SW480 (cell line): ENCODE measurements around the gene RRH.
A peak's percentile ranks its signal among the peaks of the same experiment; 100 is the strongest.
"Not testable (repeated sequence)": the region's sequence is repeated elsewhere in the genome, so short reads cannot be mapped to it uniquely, and the experiment has no call there.

ENCODE experiments used
- DNase-seq: peaks from one replicate; pipeline ENCODE4 v3.0.0-alpha.2; 2016; ENCODE audit warnings: low spot score

Gene RRH

GRCh38 chr4:109827672-109828071, at the start of gene RRH:
Gene RRH (plus strand): TSS chr4:109827972. CDS start chr4:109828028, 56 bp downstream.
- DNase-seq: no peak

- not testable (repeated sequence) for DNase-seq
Observed at GRCh38 chr4:109782092-109782491, 45.7 kb upstream of the RRH start.

DNA sequence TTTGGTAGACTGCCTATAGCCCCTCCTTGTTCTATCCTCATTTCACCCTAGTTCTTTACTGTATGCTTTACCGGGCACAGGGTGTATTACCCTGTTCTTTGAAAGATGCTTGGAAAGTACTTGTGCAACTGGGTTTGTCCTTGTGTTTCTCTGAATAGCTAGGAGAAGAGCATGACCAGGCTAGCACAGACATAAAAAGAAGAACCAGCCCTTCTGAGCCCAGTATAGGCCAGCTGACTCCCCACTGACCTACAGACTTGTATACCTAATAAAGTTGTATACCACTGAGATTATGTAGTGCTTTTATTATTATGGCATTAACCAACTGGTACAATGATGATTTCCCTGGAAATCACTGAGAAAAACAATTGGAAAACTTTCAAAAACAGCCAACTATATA, 40.9 kb upstream of the RRH start:
- no peak for DNase-seq

- no peak for DNase-seq
Observed at GRCh38 chr4:109787807-109788206, 40.0 kb upstream of the RRH start.

DNA sequence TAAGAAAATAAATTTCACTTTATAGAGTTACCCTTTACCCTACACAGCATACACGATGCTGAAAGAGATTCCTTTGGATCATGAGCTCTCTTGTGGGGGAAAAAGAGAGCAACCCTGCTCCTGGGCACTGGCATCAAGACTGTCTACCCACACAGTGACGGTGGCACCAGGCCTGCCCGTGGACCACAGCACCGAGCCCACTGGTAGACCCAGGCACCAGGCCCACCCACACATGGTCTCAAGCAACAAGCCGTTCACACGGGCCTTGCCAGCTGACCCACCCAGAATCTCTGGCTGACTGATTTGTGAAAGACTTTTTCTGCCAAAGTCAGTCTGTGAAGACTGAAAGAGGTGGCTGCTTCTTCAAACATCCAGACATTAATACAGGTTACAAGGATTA, 32.7 kb upstream of the RRH start:
- no peak for DNase-seq

DNA sequence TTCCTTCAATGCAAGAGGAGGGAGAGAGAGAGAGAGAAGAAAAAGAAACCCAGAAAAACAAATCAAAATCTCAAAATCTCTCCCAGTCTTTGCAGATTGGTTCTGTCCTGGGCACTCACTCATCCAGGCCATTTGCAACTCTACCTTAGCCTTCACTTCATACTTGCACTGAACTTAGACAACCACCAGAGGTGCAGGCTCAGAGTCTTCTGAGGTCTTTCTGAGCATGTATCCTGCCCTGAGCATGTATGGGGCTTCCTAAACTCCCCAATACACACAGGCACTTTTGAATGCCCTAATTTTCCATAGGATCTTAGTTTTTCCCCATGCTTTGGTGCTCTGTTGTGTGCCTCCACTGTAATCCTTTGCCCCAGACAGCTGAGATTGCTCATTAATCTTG, 28.9 kb upstream of the RRH start:
- no peak for DNase-seq

DNA sequence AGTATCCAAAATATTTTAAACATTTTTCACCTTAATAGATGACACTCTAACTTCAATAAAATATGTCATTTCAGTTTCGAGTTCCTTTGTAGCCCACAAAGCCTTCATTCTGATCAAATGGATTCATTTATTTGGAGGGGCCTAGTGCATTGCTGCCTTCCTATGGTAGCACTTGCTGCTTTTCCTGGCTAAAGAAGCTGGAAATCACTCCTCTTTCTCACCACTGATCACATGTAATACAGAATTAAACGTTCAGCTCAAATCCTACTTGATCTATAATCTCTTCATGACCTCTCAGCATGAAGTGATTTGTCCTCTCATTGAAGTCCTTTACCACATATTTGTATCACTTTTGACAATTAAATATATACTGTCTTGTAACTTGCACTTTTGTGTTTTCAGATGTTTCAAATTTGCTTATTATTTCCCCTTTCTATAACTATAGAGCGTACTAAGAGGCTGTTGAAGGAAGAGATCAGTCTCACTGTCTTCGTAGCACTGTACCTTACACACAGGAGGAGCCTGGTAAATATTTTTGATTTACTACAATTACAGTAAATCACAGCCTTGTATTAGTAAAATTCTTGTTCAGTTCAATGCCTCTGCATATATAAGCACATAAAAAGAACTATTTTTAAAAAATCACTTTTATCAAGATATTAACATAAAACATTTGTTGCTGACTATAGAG, 26.5 kb upstream of the RRH start:
- no peak for DNase-seq

- no peak for DNase-seq
Observed at GRCh38 chr4:109801895-109802319, 25.9 kb upstream of the RRH start, which contains the start of gene CFI. Gene CFI (minus strand): TSS chr4:109801999. CDS start chr4:109801971, 28 bp downstream.

- DNase-seq: peak; percentile 53
Observed at GRCh38 chr4:109803924-109804571, 23.7 kb upstream of the RRH start.

DNA sequence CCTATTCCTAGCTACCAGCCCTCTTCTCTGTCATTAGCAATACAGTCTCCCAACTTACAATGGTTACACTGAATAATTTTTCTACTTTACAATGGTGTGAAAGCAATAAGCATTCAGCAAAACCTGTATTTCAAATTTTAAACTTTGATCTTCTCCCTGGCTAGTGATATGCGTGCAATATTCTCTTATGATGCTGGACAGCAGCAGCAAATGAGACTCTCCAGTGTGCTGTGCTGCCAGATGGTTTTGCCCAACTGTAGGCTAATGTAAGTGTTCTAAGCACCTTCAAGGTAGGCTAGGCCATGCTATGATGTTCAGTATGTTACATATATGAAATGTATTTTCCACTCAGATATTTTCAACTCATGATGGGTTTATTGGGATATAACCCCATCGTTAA, 18.1 kb upstream of the RRH start:
- DNase-seq: no peak

- no peak for DNase-seq
Observed at GRCh38 chr4:109810552-109811387, 17.0 kb upstream of the RRH start.

GRCh38 chr4:109811707-109812106, 16.1 kb upstream of the RRH start:
- no peak for DNase-seq

GRCh38 chr4:109815151-109816081, 12.4 kb upstream of the RRH start, which contains the start of gene GAR1:
Gene GAR1 (plus strand): TSS chr4:109815762. CDS start chr4:109816165, 403 bp downstream.
- DNase-seq: peak; percentile 94

- DNase-seq: no peak
Observed at GRCh38 chr4:109816082-109816442, 11.7 kb upstream of the RRH start.

GRCh38 chr4:109816894-109817293, 10.9 kb upstream of the RRH start:
- no peak for DNase-seq

- DNase-seq: no peak
Observed at GRCh38 chr4:109818268-109818667, 9.5 kb upstream of the RRH start.

- DNase-seq: no peak
Observed at GRCh38 chr4:109820563-109820962, 7.2 kb upstream of the RRH start.

DNA sequence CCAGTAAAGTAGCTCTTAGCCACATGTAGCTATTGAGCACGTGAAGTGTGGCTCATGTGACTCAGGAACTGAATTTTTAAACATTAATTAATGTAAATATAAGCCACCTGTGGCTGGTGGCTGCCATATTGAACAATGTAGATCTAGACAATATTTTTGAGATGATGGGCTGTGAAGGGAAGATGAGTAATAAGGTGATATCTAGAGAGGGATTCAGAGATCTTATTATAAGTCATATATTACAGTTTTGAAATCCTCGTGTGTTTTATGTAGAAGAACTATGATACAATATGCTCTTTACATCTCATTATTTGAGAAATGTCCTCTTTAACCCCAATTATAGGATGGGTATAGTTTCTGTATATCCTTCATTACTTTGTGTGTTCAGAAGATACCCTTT, 6.6 kb upstream of the RRH start:
- DNase-seq: no peak

GRCh38 chr4:109826719-109827118, 1.1 kb upstream of the RRH start:
- peak; percentile 41 for DNase-seq

- no peak for DNase-seq
Observed at GRCh38 chr4:109833756-109834155, 6.0 kb downstream of the RRH start.

- no peak for DNase-seq
Observed at GRCh38 chr4:109836985-109837384, 9.2 kb downstream of the RRH start.
